Left lung (tissue), 10 donors: Measurements from ENCODE around the gene SUPT4H1. TPM values are rescaled to one million over a fixed set of nuclear protein-coding genes. Genes with fewer than 3 reads are reported as not detected.

Experiments used
- ATAC-seq: fragments of 200-7000 bp; cut with Tn5 transposase; one replicate; pipeline ENCODE4 v1.9.1; 2020; ENCODE audit warnings: moderate library complexity
- DNase-seq, 4 donors: peaks; one replicate each; pipeline ENCODE4 v3.0.0-alpha.2; 2013 to 2020
- H3K27ac ChIP-seq, 2 donors: fragments of 200-600 bp; sonication (generic) in 1 of 2; one replicate each; pipeline versions ENCODE4 v1.5.0 to v1.8.0; 2020 to 2021
- H3K27me3 ChIP-seq, 2 donors: fragments of 200-600 bp; sonication (generic) in 1 of 2; one replicate each; pipeline versions ENCODE4 v1.5.0 to v1.8.0; 2020 to 2021
- H3K36me3 ChIP-seq, 2 donors: fragments of 200-600 bp; sonication (generic) in 1 of 2; one replicate each; pipeline versions ENCODE4 v1.5.0 to v1.8.0; 2020 to 2021
- H3K4me1 ChIP-seq, 2 donors: fragments of 200-600 bp; one replicate each; pipeline ENCODE4 v1.8.0; 2021
- H3K4me3 ChIP-seq, 2 donors: fragments of 200-600 bp; sonication (generic) in 1 of 2; one replicate each; pipeline versions ENCODE4 v1.5.0 to v1.8.0; 2020 to 2021; ENCODE audit warnings: mild to moderate bottlenecking in 1 of 2
- H3K9me3 ChIP-seq, 2 donors: fragments of 200-600 bp; sonication (generic) in 1 of 2; one replicate each; pipeline versions ENCODE4 v1.5.0 to v1.8.0; 2020 to 2021
- intact Hi-C, 2 donors: fragments of 100-400 bp; cut with DNase I; formaldehyde crosslinking; loops; one replicate each; pipeline versions ENCODE4 v1.11.2 to v1.14.2; 2022
- polyA plus RNA-seq, 6 donors: library from polyadenylated mRNA; unstranded; fragments of 120-200 nt; gene quantifications; one replicate each; pipeline ENCODE4 v1.2.1, GENCODE V29; 2013; ENCODE audit not compliant: insufficient read length in 6 of 6
- total RNA-seq, 2 donors: library from RNA; stranded (reverse); fragmentation: NEBNext Ultra II Directional; extraction: Animal tissue kit (Norgen Biotek cat#: 25700); gene quantifications; one replicate each; pipeline ENCODE4 v1.2.1, GENCODE V29; 2021
- TF ChIP-seq, protein P1 (sequence below), 2 donors: fragments of 200-600 bp; sonication (generic) in 1 of 2; IDR thresholded peaks; one replicate each; pipeline versions ENCODE4 v1.5.0 to v1.8.0; 2021; ENCODE audit warnings: antibody characterized with exemption in 2 of 2
- donor health status: DM: no; HTN: yes; CAD: no.
- donor health status: DM: no; HTN: no; CAD: no.

SUPT4H1 gene
- total and polyA plus RNA-seq, 8 donors, result 68.4 to 139 (median 124) TPM

DNA sequence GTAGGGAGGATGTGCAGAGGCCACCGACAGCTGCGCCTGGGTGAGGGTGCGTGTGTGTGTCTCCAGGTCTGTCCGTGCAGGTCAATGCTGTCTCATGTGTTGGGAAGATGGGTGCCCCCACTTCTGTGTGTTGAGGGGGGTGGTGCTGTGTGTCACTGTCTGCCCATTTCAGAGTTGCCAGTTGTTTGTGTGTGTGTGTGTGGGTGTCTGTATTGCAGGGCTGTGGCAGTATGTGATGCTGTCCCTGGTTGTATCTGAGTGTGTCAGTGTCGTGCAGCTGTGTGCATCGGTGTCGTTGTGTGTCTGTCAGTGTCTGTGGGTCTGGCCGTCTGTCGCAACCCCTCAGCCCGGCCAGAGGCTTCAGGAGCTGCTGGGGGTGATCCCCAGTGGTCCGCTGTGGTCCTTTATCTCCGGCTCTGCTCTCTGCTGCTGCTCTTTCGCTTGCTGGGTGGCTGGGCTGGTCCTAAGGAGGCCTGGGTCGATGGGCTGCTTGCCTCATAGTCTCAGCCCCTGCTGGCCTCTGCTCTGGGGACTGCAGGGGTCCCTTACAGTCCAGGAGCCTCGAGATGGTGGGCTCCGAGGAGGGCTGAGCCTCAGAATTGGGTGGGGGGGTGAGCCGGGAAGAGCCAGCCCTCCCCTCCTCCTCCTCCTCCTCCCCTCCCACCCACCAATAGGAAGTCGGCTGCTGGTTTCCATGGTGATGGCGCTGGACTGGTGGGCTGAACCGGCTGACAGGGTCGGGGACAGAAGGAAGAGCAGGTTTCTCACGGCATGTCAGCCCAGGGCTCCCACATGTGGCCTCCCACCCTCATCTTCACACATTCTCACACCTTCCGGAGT is 23.6 kb downstream of the SUPT4H1 start, which contains the start of gene TSPOAP1:
Gene TSPOAP1 (minus strand): TSS at position 601 of the 840 bp plus-strand sequence. CDS start 875 bp downstream, outside the sequence.
- ATAC-seq, result no peak
- TF ChIP-seq, protein P1, sequence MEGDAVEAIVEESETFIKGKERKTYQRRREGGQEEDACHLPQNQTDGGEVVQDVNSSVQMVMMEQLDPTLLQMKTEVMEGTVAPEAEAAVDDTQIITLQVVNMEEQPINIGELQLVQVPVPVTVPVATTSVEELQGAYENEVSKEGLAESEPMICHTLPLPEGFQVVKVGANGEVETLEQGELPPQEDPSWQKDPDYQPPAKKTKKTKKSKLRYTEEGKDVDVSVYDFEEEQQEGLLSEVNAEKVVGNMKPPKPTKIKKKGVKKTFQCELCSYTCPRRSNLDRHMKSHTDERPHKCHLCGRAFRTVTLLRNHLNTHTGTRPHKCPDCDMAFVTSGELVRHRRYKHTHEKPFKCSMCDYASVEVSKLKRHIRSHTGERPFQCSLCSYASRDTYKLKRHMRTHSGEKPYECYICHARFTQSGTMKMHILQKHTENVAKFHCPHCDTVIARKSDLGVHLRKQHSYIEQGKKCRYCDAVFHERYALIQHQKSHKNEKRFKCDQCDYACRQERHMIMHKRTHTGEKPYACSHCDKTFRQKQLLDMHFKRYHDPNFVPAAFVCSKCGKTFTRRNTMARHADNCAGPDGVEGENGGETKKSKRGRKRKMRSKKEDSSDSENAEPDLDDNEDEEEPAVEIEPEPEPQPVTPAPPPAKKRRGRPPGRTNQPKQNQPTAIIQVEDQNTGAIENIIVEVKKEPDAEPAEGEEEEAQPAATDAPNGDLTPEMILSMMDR (IDR thresholded peaks at IDR 0.05), result no peak
- H3K4me3 ChIP-seq, result peak within 1 kb of the TSS in 1 of 2 donors; percentile 86

DNA sequence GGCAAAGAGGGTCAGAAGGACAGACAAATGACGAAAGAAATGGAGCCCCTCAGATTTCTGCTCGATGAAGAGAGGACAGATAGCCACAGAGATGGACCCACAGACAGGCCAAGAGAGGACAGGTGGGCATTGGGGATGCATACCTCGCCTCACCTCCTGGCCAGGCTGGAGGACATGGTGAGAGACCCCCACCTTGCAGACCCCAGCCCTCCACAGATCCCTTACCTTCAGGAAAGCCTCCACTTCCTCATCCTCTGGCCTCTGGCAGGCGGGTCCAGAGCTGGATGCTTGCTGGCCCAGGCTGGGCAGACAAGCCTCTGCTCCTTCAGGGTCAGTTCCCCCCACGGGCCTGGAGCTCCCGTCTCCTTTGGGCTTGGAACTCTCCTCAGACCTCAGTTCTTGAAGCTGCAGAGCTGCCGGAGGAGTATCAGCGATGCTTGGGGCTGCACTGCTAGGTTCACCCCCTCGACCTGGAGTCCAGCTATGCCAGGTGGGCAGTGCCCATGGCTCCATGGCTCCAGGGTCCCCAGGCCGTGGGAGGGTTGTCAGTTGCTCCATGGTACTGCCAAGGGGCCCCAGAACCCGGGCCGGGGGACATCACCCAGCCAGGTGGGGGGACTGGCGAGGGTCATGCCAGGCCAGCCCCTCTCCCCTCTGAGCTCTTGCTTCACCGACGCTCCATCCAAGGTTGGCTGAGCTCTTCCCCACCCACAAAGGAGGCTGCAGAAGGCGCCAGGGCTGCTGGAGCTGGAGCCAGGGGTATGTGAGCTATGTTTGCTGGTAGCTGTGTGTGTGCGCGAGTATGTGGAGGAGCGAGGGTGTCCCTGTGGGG is 24.4 kb downstream of the SUPT4H1 start:
- no peaks in the 10 kb centered on the region for H3K9me3 ChIP-seq
- H3K27me3 ChIP-seq, result peaks cover 0 to 55% of the 10 kb centered on the region in 2 donors
- DNase-seq, result peak in 1 of 4 donors; percentile 78
- ATAC-seq, result no peak
- H3K4me1 ChIP-seq, result peaks cover 0 to 49% of the 10 kb centered on the region in 2 donors
- H3K27ac ChIP-seq, result peak overlapping the region in 1 of 2 donors; percentile 100
- TF ChIP-seq, protein P1 (IDR thresholded peaks at IDR 0.05), result no peak
- intact Hi-C loops, result no loop called here
- H3K4me3 ChIP-seq, result no peak overlapping the region
- peaks cover 0 to 9% of the 10 kb centered on the region in 2 donors for H3K36me3 ChIP-seq

More for the DNA sequence above, 23.6 kb downstream of the SUPT4H1 start, which contains the start of gene TSPOAP1:
- no peaks in the 10 kb centered on the region for H3K9me3 ChIP-seq
- peaks cover 0 to 48% of the 10 kb centered on the region in 2 donors for H3K27me3 ChIP-seq
- peaks cover 0 to 52% of the 10 kb centered on the region in 2 donors for H3K4me1 ChIP-seq
- intact Hi-C loops, result no loop called here
- H3K27ac ChIP-seq, result peak within 1 kb of the TSS; percentile 48 to 100
- peak in 2 of 4 donors; percentile 59 to 78 for DNase-seq
- H3K36me3 ChIP-seq, result peaks cover 0 to 9% of the 10 kb centered on the region in 2 donors

DNA sequence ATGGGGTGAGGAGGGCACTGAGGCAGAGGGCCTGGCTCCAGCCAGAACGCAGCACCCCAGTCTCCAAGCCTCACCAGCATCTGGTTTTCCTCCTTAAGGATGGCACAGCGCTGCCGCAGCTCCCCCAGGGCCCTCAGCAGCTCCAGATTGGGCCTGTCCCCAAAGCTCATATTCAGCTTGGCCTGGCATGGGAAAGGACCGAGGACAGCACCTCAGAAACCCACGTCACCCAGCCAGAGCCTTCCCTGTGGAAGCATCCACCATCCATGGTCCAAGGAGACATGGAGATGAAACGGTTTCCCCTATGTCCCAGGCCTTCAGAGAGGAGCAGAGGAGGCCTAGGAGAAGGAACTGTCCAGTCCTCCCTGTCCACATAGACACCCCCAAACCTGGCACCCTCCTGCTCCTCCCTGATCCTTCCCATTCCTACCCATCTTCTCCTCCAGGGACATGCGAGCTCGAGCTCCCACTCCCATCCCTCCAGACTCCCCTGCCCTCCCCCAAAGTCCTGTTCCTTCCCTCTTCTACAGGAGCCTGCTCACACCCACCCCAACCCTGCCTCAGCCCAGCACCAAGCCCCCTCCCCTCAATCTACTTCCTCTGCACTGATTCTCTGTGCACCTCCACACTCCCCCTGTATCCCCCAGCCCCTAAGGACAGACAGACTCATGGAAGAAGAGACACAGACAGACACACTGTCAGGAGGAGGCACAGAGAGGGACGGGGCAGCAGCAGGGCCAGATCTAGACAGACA is 25.2 kb downstream of the SUPT4H1 start:
- peak in 1 of 4 donors; percentile 33 for DNase-seq
- Histone ChIP-seq H3K27ac (no peak overlapping the region), H3K4me3 (no peak overlapping the region), H3K27me3 (peaks cover 0 to 55% of the 10 kb centered on the region in 2 donors), H3K4me1 (peaks cover 0 to 49% of the 10 kb centered on the region in 2 donors), H3K9me3 (no peaks in the 10 kb centered on the region), H3K36me3 (peaks cover 0 to 9% of the 10 kb centered on the region in 2 donors)
- intact Hi-C loops, result no loop called here
- TF ChIP-seq, protein P1 (IDR thresholded peaks at IDR 0.05), result no peak
- no peak for ATAC-seq

DNA sequence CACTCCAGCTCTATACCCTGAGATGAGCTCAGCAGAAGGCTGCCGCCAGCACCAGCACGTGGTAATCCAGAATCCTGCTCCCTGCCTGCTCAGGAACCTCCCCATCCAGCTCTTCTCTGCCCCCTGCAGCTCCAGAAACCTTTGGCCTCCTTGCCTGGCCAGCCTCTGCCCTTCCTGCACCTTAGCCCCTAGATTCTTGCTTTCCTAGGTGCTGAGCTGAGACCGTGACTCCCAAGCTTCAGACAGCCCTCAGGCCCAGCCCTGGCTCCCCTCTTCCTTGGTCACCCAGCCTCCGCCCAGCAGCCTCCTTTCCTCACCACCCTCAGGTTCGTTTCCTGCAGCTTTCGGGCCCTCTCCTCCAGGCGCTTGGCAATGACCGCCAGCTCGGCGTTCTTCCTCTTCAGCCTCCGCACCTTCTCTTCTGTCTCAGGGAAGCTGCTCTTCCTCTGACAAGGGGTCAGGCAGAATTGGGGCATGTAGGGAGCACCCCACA is 26.0 kb downstream of the SUPT4H1 start:
- Histone ChIP-seq H3K36me3 (peaks cover 0 to 8% of the 10 kb centered on the region in 2 donors), H3K4me1 (peaks cover 0 to 49% of the 10 kb centered on the region in 2 donors), H3K27ac (no peak overlapping the region), H3K27me3 (peaks cover 0 to 55% of the 10 kb centered on the region in 2 donors), H3K9me3 (no peaks in the 10 kb centered on the region), H3K4me3 (no peak overlapping the region)
- peak in 1 of 4 donors; percentile 81 for DNase-seq
- ATAC-seq, result no peak
- intact Hi-C loops, result no loop called here
- TF ChIP-seq, protein P1 (IDR thresholded peaks at IDR 0.05), result no peak
